IPS-18c (cell line): Measurements from ENCODE around the gene UBE2A.

Experiments
- H3K4me3 ChIP-seq: 2 replicates; pipeline ENCODE4 v1.7.0; 2013; ENCODE audit warnings: low read depth, mild to moderate bottlenecking, low read length, moderate library complexity; ENCODE audit not compliant: insufficient read depth
- H3K9me3 ChIP-seq: one replicate; pipeline ENCODE4 v1.6.1; 2013; ENCODE audit warnings: mild to moderate bottlenecking, low read length, moderate library complexity; ENCODE audit not compliant: control insufficient read depth, insufficient read depth

UBE2A gene

GRCh38 chrX:119604766-119605463, 30.6 kb downstream of the UBE2A start:
- Histone ChIP-seq H3K9me3 (peaks cover 4% of the 10 kb centered on the region), H3K4me3 (peak overlapping the region; percentile 45)

GRCh38 chrX:119605464-119606279, 31.3 kb downstream of the UBE2A start:
- Histone ChIP-seq H3K9me3 (peaks cover 2% of the 10 kb centered on the region), H3K4me3 (peak overlapping the region; percentile 61)

GRCh38 chrX:119606280-119607017, 32.1 kb downstream of the UBE2A start, which contains the start of gene NKRF:
Gene NKRF, minus strand, starts transcription at chrX:119606424.
- H3K4me3 ChIP-seq = peak within 1 kb of the TSS; percentile 61
- peaks cover 2% of the 10 kb centered on the region for H3K9me3 ChIP-seq

GRCh38 chrX:119607018-119607389, 32.6 kb downstream of the UBE2A start:
- H3K4me3 ChIP-seq = no peak overlapping the region
- H3K9me3 ChIP-seq = peaks cover 6% of the 10 kb centered on the region

- Histone ChIP-seq H3K9me3 (peaks cover 11% of the 10 kb centered on the region), H3K4me3 (no peak overlapping the region)
These were observed 40.4 kb downstream of the UBE2A start for GRCh38 chrX:119614776-119615175.

- Histone ChIP-seq H3K4me3 (no peak overlapping the region), H3K9me3 (peaks cover 7% of the 10 kb centered on the region)
These were observed 43.3 kb downstream of the UBE2A start for GRCh38 chrX:119617517-119618164.

GRCh38 chrX:119618439-119618838, 44.1 kb downstream of the UBE2A start:
- peaks cover 5% of the 10 kb centered on the region for H3K9me3 ChIP-seq

GRCh38 chrX:119622356-119623232, 48.2 kb downstream of the UBE2A start:
- Histone ChIP-seq H3K9me3 (peaks cover 8% of the 10 kb centered on the region), H3K4me3 (no peak overlapping the region)

More at GRCh38 chrX:119618439-119618838, 44.1 kb downstream of the UBE2A start:
- H3K4me3 ChIP-seq = no peak overlapping the region; the same call in 1 of the 2 replicates

- no peak overlapping the region for H3K4me3 ChIP-seq
- H3K9me3 ChIP-seq = peaks cover 7% of the 10 kb centered on the region
These were observed 50.1 kb downstream of the UBE2A start for GRCh38 chrX:119624417-119624816.

GRCh38 chrX:119624951-119625668, 50.7 kb downstream of the UBE2A start:
- H3K4me3 ChIP-seq = no peak overlapping the region
- peaks cover 9% of the 10 kb centered on the region for H3K9me3 ChIP-seq

- Histone ChIP-seq H3K9me3 (peaks cover 9% of the 10 kb centered on the region), H3K4me3 (no peak overlapping the region)
These were observed 51.5 kb downstream of the UBE2A start for GRCh38 chrX:119625843-119626242.
